A549 (cell line): ENCODE results near the gene UCP3. TPM values are rescaled to one million over a fixed set of nuclear protein-coding genes. Genes with fewer than 3 reads are reported as not detected.

Experiments
- ATAC-seq, 2 experiments: fragments of 200-7000 bp in 1 of 2; fragments of >200 bp in 1 of 2; cut with Nextera tagmentation in 1 of 2; cut with Tn5 transposase in 1 of 2; 3 replicates each; pipeline versions ENCODE4 v1.8.0 to v1.9.1; 2018 to 2020; ENCODE audit warnings: mild to moderate bottlenecking in 1 of 2, moderate library complexity in 1 of 2
- CTCF ChIA-PET: fragments of 300-600 bp; sonication (Branson Sonifier 250); formaldehyde crosslinking; extraction: SDS; loops from one replicate; lab custom pipeline; 2021; ENCODE audit warnings: antibody characterized with exemption, inconsistent platforms; lab: Yijun Ruan, JAX
- POLR2A ChIA-PET: fragments of 350-600 bp; formaldehyde crosslinking; extraction: SDS; loops from one replicate; lab custom pipeline; 2021; ENCODE audit warnings: antibody characterized with exemption, inconsistent platforms; lab: Yijun Ruan, JAX
- DNase-seq, 2 experiments: peaks; one replicate each; pipeline versions ENCODE4 v3.0.0 to v3.0.0-alpha.2; 2011 to 2016; ENCODE audit warnings: low read depth in 1 of 2, low spot score in 1 of 2
- FAIRE-seq: peaks from 2 replicates; lab custom pipeline; 2011; peaks lifted over from hg19 to GRCh38; lab: Jason Lieb, UNC
- H3K27ac ChIP-seq, 2 experiments: fragments of >200 bp; sonication (Bioruptor Twin); formaldehyde crosslinking; 3 replicates each; pipeline ENCODE4 v1.5.1; 2016 to 2017
- H3K4me1 ChIP-seq: fragments of >200 bp; sonication (Bioruptor Twin); formaldehyde crosslinking; 3 replicates; pipeline ENCODE4 v1.6.1; 2016
- H3K4me2 ChIP-seq: fragments of >200 bp; sonication (Bioruptor Twin); formaldehyde crosslinking; 3 replicates; pipeline ENCODE4 v1.6.1; 2016
- H3K4me3 ChIP-seq: fragments of >200 bp; sonication (Bioruptor Twin); formaldehyde crosslinking; 3 replicates; pipeline ENCODE4 v1.5.1; 2016
- H3K9me3 ChIP-seq: fragments of >200 bp; sonication (Bioruptor Twin); formaldehyde crosslinking; 3 replicates; pipeline ENCODE4 v1.6.1; 2016
- CBX8 ChIP-seq: fragments of 200-600 bp; sonication (generic); IDR thresholded peaks from 2 replicates; pipeline ENCODE4 v1.6.1; 2016
- CHD4 ChIP-seq: fragments of 200-600 bp; sonication (generic); IDR thresholded peaks from 2 replicates; pipeline ENCODE4 v1.6.1; 2016; ENCODE audit warnings: antibody characterized with exemption, mild to moderate bottlenecking, borderline replicate concordance
- EP300 ChIP-seq, 2 experiments: fragments of >200 bp; sonication (Bioruptor Twin); formaldehyde crosslinking; IDR thresholded peaks; 2 replicates in 1 of 2; 3 replicates in 1 of 2; pipeline ENCODE4 v1.6.1; 2016 to 2017
- ESRRA ChIP-seq: fragments of 150-350 bp; IDR thresholded peaks from 2 replicates; pipeline ENCODE4 v1.6.1; 2014; ENCODE audit warnings: mild to moderate bottlenecking, low read length, borderline replicate concordance
- GATA3 ChIP-seq: IDR thresholded peaks from 2 replicates; pipeline ENCODE4 v1.6.1; 2012; ENCODE audit warnings: borderline replicate concordance
- HEYL ChIP-seq: fragments of 250-450 bp; sonication (Bioruptor Pico); IDR thresholded peaks from 2 replicates; pipeline ENCODE4 v1.8.0; 2021; ENCODE audit warnings: mild to moderate bottlenecking, moderate library complexity
- HOXA7 ChIP-seq: fragments of 250-450 bp; sonication (Bioruptor Pico); IDR thresholded peaks from 2 replicates; pipeline ENCODE4 v1.5.0; 2020; ENCODE audit warnings: mild to moderate bottlenecking, moderate library complexity
- HOXB5 ChIP-seq: fragments of 250-450 bp; sonication (Bioruptor Pico); IDR thresholded peaks from 2 replicates; pipeline ENCODE4 v1.5.0; 2020; ENCODE audit warnings: mild to moderate bottlenecking, moderate library complexity
- KDM1A ChIP-seq: fragments of 200-600 bp; sonication (generic); IDR thresholded peaks from 2 replicates; pipeline ENCODE4 v1.6.1; 2016; ENCODE audit warnings: low read depth, mild to moderate bottlenecking
- MAFK ChIP-seq: fragments of 450-650 bp; IDR thresholded peaks from 2 replicates; pipeline ENCODE4 v1.6.1; 2014; ENCODE audit not compliant: partially characterized antibody
- MAZ ChIP-seq: fragments of 150-350 bp; IDR thresholded peaks from 2 replicates; pipeline ENCODE4 v1.6.1; 2014; ENCODE audit warnings: antibody characterized with exemption, low read depth, low read length, borderline replicate concordance
- NFE2L2 ChIP-seq: fragments of 150-350 bp; conservative IDR thresholded peaks from 2 replicates; pipeline ENCODE4 v1.6.1; 2014; ENCODE audit warnings: low read length
- NPAS2 ChIP-seq: fragments of 250-450 bp; sonication (Bioruptor Pico); IDR thresholded peaks from 2 replicates; pipeline ENCODE4 v1.8.0; 2022; ENCODE audit warnings: mild to moderate bottlenecking, moderate library complexity, borderline replicate concordance
- NR3C1 ChIP-seq: fragments of >200 bp; sonication (Bioruptor Twin); formaldehyde crosslinking; IDR thresholded peaks from 3 replicates; pipeline ENCODE4 v1.6.1; 2017
- PHF8 ChIP-seq: fragments of 200-600 bp; sonication (generic); IDR thresholded peaks from 2 replicates; pipeline ENCODE4 v1.6.1; 2016; ENCODE audit warnings: low read depth, mild to moderate bottlenecking, antibody characterized with exemption, moderate library complexity, borderline replicate concordance
- POLR2AphosphoS2 ChIP-seq: conservative IDR thresholded peaks from 2 replicates; pipeline ENCODE4 v1.6.1; 2012; ENCODE audit warnings: low read length, improper control_type of control experiment, inconsistent platforms
- RAD21 ChIP-seq, 2 experiments: fragments of >200 bp in 1 of 2; sonication (Bioruptor Twin) in 1 of 2; formaldehyde crosslinking in 1 of 2; IDR thresholded peaks in 1 of 2; conservative IDR thresholded peaks in 1 of 2; 2 replicates in 1 of 2; 3 replicates in 1 of 2; pipeline ENCODE4 v1.6.1; 2012 to 2018; ENCODE audit warnings: inconsistent platforms in 1 of 2
- RARB ChIP-seq: fragments of 250-450 bp; sonication (Bioruptor Pico); IDR thresholded peaks from 2 replicates; pipeline ENCODE4 v1.8.0; 2021; ENCODE audit warnings: mild to moderate bottlenecking, moderate library complexity
- RCOR1 ChIP-seq: fragments of 150-350 bp; IDR thresholded peaks from 2 replicates; pipeline ENCODE4 v1.6.1; 2014; ENCODE audit warnings: antibody characterized with exemption, low read length, low read depth
- RFX5 ChIP-seq: fragments of 450-650 bp; IDR thresholded peaks from 2 replicates; pipeline ENCODE4 v1.7.1; 2014; ENCODE audit warnings: antibody characterized with exemption, mild to moderate bottlenecking, moderate library complexity
- RNF2 ChIP-seq: fragments of 200-600 bp; sonication (generic); IDR thresholded peaks from 2 replicates; pipeline ENCODE4 v1.6.1; 2016; ENCODE audit warnings: low read depth, mild to moderate bottlenecking, antibody characterized with exemption, moderate library complexity, borderline replicate concordance
- SMC3 ChIP-seq: fragments of >200 bp; sonication (Bioruptor Twin); formaldehyde crosslinking; IDR thresholded peaks from 3 replicates; pipeline ENCODE4 v1.6.1; 2018; ENCODE audit warnings: inconsistent platforms
- TFCP2L1 ChIP-seq: fragments of 250-450 bp; sonication (Bioruptor Pico); IDR thresholded peaks from 2 replicates; pipeline ENCODE4 v1.5.0; 2021; ENCODE audit warnings: mild to moderate bottlenecking
- ZFP36 ChIP-seq: fragments of 450-650 bp; IDR thresholded peaks from 2 replicates; pipeline ENCODE4 v1.6.1; 2014; ENCODE audit warnings: borderline replicate concordance; ENCODE audit not compliant: partially characterized antibody
- WGBS: methylation state at CpG from one replicate; pipeline ENCODE4 v1.1.6; 2017; ENCODE audit errors: missing lambda C conversion rate; 5-methylcytosine and 5-hydroxymethylcytosine counted together
- polyA plus RNA-seq, 4 experiments: library from polyadenylated mRNA; depleted of rRNA in 3 of 4; stranded (reverse); fragments of >200 nt; fragmentation: RNase III in 1 of 4; extraction: RNeasy Plus Mini Kit Qiagen cat#74134 plus additional on column Dnase treatment in 1 of 4; gene quantifications; 2 replicates in 3 of 4; 3 replicates in 1 of 4; pipeline ENCODE4 v1.2.3, GENCODE V29; 2011 to 2017
- TF ChIP-seq, protein P1 (sequence below): fragments of 250-450 bp; sonication (Bioruptor Pico); IDR thresholded peaks from 2 replicates; pipeline ENCODE4 v1.5.0; 2021; ENCODE audit warnings: mild to moderate bottlenecking, moderate library complexity, borderline replicate concordance
- TF ChIP-seq, protein P2 (sequence below): fragments of 200-600 bp; sonication (generic); IDR thresholded peaks from 2 replicates; pipeline ENCODE4 v1.6.1; 2016; ENCODE audit warnings: antibody characterized with exemption, mild to moderate bottlenecking, moderate library complexity
- TF ChIP-seq, protein P3 (sequence below): IDR thresholded peaks from 2 replicates; pipeline ENCODE4 v1.6.1; 2012; ENCODE audit warnings: low read depth, borderline replicate concordance

The UCP3 gene
- polyA plus RNA-seq, 2 of the 4 experiments (the other 2 are of a cell fraction): 1.3 to 1.5 TPM

DNA sequence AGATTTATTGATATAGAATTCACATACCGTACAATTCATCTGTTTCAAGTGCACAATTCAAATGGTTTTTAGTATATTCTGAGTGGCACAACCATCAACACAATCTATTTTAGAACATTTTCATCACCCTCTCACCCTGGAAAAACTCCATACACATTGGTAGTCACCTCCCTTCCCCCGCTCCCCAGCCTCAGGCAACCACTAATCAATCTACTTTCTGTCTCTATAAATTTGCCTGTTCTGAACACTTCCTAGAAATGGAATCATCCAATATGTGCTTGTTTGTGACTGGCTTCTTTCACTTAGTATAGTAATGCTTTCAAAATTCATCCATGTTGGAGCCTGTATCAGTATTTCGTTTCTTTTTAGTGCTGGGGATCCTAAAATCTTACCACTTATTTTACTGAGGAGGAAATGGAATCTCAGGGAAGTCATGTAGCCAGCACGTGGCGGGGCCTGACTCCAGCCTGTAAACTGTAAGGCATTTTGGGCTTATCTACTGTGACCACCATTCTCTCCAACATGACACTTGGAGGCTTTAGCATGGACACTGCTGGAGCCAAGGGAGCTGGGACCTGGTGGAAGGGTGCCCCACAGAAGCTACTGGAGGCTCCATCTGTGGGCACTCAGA, 905 bp upstream of the UCP3 start:
- CTCF ChIA-PET: no interaction called here
- 93% methylated on average over 5 of the region's 5 CpGs for WGBS
- FAIRE-seq: no peak

DNA sequence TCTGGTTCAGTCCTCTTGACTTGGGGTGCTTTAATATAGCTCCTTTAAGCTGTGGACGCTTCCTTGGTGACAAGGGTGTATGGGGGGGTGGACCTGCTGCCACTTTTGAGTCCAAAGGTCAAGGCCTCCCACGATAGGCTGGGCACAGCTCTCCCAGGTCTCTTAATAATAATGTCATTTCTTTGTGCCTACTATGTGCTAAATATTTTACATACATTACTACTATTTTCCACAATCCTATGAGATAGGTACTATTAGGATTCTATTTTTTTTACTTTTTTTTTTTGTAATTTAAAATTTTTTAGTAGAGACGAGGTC, 304 bp upstream of the UCP3 start:
- Histone ChIP-seq H3K27ac (no peak overlapping the region), H3K9me3 (no peaks in the 10 kb centered on the region), H3K4me3 (no peak overlapping the region), H3K4me2 (no peak overlapping the region), H3K4me1 (no peaks in the 10 kb centered on the region)
- FAIRE-seq (no peak), ATAC-seq (no peak), DNase-seq (no peak)
- ChIA-PET CTCF (no interaction called here), POLR2A (no interaction called here)
- TF ChIP-seq GATA3 (no peak), ZFP36 (no peak), KDM1A (no peak), NPAS2 (no peak), CBX8 (no peak), HOXB5 (CRISPR knock-in tag) (no peak)
- TF ChIP-seq, protein P1, sequence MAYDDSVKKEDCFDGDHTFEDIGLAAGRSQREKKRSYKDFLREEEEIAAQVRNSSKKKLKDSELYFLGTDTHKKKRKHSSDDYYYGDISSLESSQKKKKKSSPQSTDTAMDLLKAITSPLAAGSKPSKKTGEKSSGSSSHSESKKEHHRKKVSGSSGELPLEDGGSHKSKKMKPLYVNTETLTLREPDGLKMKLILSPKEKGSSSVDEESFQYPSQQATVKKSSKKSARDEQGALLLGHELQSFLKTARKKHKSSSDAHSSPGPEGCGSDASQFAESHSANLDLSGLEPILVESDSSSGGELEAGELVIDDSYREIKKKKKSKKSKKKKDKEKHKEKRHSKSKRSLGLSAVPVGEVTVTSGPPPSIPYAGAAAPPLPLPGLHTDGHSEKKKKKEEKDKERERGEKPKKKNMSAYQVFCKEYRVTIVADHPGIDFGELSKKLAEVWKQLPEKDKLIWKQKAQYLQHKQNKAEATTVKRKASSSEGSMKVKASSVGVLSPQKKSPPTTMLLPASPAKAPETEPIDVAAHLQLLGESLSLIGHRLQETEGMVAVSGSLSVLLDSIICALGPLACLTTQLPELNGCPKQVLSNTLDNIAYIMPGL (CRISPR knock-in tag): no peak
- WGBS: 88% methylated on average over 3 of the region's 3 CpGs

More for the DNA sequence above, 905 bp upstream of the UCP3 start:
- POLR2A ChIA-PET: no interaction called here
- no peak for TF ChIP-seq NR3C1
- TF ChIP-seq HOXB5 (CRISPR knock-in tag): no peak
- TF ChIP-seq ESRRA: no peak
- no peak for TF ChIP-seq MAZ
- no peak for TF ChIP-seq NFE2L2
- no peak for TF ChIP-seq EP300 (IDR thresholded peaks at IDR 0.05)
- no peak for TF ChIP-seq HEYL
- no peak for TF ChIP-seq CHD4
- TF ChIP-seq MAFK: no peak
- TF ChIP-seq RFX5: no peak
- ATAC-seq: no peak
- no peak overlapping the region for H3K4me3 ChIP-seq
- H3K27ac ChIP-seq: no peak overlapping the region
- H3K4me1 ChIP-seq: no peaks in the 10 kb centered on the region
- no peak for DNase-seq
- no peak overlapping the region for H3K4me2 ChIP-seq
- H3K9me3 ChIP-seq: no peaks in the 10 kb centered on the region

DNA sequence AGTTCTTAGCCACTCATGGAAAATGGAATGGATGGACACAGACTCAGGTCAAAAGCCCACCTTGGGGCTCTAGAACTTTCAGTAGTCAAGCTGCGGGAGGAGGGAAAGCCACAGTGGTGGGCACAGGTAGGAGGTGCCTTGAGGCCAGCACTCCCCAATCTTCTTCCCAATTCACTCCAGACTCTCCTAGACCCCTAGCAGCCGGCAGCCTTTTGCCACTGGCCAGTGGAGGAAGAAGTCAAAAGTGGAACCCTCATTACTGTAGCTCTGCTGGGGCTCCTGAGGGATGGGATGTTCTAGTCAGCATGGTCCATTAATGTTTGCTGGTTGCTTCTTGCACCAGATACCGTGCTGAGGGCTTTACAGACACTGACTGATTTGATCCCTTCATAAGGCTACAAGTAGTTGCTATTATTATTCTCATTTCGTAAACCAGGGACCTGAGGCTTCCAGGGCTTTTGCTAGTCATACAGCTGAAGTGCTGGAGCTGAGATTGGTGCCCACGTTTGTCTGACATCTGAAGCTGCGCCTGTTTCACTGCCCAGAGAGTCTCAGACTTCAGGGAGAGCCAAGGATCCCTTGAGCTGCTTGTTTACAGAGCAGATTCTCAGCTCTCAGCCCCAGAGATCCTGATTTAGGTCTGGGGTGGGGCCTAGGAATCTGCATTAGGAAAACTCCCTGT, 1.1 kb downstream of the UCP3 start:
- POLR2A ChIA-PET: no interaction called here
- Histone ChIP-seq H3K9me3 (no peaks in the 10 kb centered on the region), H3K4me3 (no peak overlapping the region), H3K27ac (no peak overlapping the region), H3K4me1 (no peaks in the 10 kb centered on the region), H3K4me2 (no peak overlapping the region)
- FAIRE-seq (no peak), ATAC-seq (no peak), DNase-seq (no peak)
- CTCF ChIA-PET: interaction anchor here (0.6 to 1.8 kb wide), 6 partner anchors 10 to 44 kb away, joined by 3 to 5 read pairs (median 4); no protein-coding TSS in a partner anchor
- 86% methylated on average over 6 of the region's 6 CpGs for WGBS
- TF ChIP-seq RNF2 (no peak), POLR2AphosphoS2 (no peak), RARB (CRISPR knock-in tag) (no peak), NR3C1 (no peak), SMC3 (no peak), HOXA7 (CRISPR knock-in tag) (no peak), CHD4 (no peak), GATA3 (no peak), KDM1A (no peak), PHF8 (no peak), RCOR1 (no peak), HOXB5 (CRISPR knock-in tag) (no peak), TFCP2L1 (CRISPR knock-in tag) (no peak), RAD21 (conservative IDR thresholded peaks at IDR 0.05 in 1 of 2, IDR thresholded peaks at IDR 0.05 in 1 of 2) (no peak), CBX8 (no peak)
- TF ChIP-seq, protein P2, sequence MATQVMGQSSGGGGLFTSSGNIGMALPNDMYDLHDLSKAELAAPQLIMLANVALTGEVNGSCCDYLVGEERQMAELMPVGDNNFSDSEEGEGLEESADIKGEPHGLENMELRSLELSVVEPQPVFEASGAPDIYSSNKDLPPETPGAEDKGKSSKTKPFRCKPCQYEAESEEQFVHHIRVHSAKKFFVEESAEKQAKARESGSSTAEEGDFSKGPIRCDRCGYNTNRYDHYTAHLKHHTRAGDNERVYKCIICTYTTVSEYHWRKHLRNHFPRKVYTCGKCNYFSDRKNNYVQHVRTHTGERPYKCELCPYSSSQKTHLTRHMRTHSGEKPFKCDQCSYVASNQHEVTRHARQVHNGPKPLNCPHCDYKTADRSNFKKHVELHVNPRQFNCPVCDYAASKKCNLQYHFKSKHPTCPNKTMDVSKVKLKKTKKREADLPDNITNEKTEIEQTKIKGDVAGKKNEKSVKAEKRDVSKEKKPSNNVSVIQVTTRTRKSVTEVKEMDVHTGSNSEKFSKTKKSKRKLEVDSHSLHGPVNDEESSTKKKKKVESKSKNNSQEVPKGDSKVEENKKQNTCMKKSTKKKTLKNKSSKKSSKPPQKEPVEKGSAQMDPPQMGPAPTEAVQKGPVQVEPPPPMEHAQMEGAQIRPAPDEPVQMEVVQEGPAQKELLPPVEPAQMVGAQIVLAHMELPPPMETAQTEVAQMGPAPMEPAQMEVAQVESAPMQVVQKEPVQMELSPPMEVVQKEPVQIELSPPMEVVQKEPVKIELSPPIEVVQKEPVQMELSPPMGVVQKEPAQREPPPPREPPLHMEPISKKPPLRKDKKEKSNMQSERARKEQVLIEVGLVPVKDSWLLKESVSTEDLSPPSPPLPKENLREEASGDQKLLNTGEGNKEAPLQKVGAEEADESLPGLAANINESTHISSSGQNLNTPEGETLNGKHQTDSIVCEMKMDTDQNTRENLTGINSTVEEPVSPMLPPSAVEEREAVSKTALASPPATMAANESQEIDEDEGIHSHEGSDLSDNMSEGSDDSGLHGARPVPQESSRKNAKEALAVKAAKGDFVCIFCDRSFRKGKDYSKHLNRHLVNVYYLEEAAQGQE: no peak
- TF ChIP-seq, protein P3, sequence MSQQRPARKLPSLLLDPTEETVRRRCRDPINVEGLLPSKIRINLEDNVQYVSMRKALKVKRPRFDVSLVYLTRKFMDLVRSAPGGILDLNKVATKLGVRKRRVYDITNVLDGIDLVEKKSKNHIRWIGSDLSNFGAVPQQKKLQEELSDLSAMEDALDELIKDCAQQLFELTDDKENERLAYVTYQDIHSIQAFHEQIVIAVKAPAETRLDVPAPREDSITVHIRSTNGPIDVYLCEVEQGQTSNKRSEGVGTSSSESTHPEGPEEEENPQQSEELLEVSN: no peak
